Activated naive CD4-positive, alpha-beta T cell treated with anti-CD3 and anti-CD28 coated beads, Interleukin-2, amount 50 U/mL, for 24 hours (primary cell): ENCODE measurements around the gene HTD2.

Experiments used
- H3K27ac Mint-ChIP-seq: one replicate; pipeline ENCODE4 v1.8.0; 2021; ENCODE audit warnings: mild to moderate bottlenecking, mixed read lengths
- H3K27me3 Mint-ChIP-seq: one replicate; pipeline ENCODE4 v1.8.0; 2021; ENCODE audit warnings: mixed read lengths
- H3K36me3 Mint-ChIP-seq: one replicate; pipeline ENCODE4 v1.8.0; 2021; ENCODE audit warnings: mixed read lengths
- H3K4me1 Mint-ChIP-seq: one replicate; pipeline ENCODE4 v1.8.0; 2021; ENCODE audit warnings: mixed read lengths
- H3K4me3 Mint-ChIP-seq: one replicate; pipeline ENCODE4 v1.8.0; 2021; ENCODE audit warnings: mild to moderate bottlenecking, mixed read lengths
- H3K9me3 Mint-ChIP-seq: one replicate; pipeline ENCODE4 v1.8.0; 2021; ENCODE audit warnings: mixed read lengths

The HTD2 gene

GRCh38 chr3:58356054-58356453 is 49.7 kb downstream of the HTD2 start:
- Mint-ChIP-seq H3K4me3 (no peak overlapping the region), H3K9me3 (no peaks in the 10 kb centered on the region), H3K4me1 (peaks cover 29% of the 10 kb centered on the region), H3K27ac (no peak overlapping the region), H3K27me3 (no peaks in the 10 kb centered on the region), H3K36me3 (peaks cover 4% of the 10 kb centered on the region)

- Mint-ChIP-seq H3K4me1 (peaks cover 25% of the 10 kb centered on the region), H3K36me3 (peaks cover 4% of the 10 kb centered on the region), H3K4me3 (no peak overlapping the region), H3K9me3 (no peaks in the 10 kb centered on the region), H3K27me3 (no peaks in the 10 kb centered on the region), H3K27ac (no peak overlapping the region)
Observed at GRCh38 chr3:58357402-58357801, 51.1 kb downstream of the HTD2 start.

GRCh38 chr3:58358092-58358491 is 51.8 kb downstream of the HTD2 start:
- H3K27ac Mint-ChIP-seq = no peak overlapping the region
- H3K36me3 Mint-ChIP-seq = peaks cover 3% of the 10 kb centered on the region
- H3K27me3 Mint-ChIP-seq = no peaks in the 10 kb centered on the region
- peaks cover 22% of the 10 kb centered on the region for H3K4me1 Mint-ChIP-seq
- no peak overlapping the region for H3K4me3 Mint-ChIP-seq
- no peaks in the 10 kb centered on the region for H3K9me3 Mint-ChIP-seq

GRCh38 chr3:58358808-58359207 is 52.5 kb downstream of the HTD2 start:
- H3K27ac Mint-ChIP-seq = no peak overlapping the region
- H3K36me3 Mint-ChIP-seq = peaks cover 3% of the 10 kb centered on the region
- H3K4me1 Mint-ChIP-seq = peaks cover 22% of the 10 kb centered on the region
- no peaks in the 10 kb centered on the region for H3K27me3 Mint-ChIP-seq
- H3K9me3 Mint-ChIP-seq = no peaks in the 10 kb centered on the region
- H3K4me3 Mint-ChIP-seq = no peak overlapping the region

GRCh38 chr3:58359621-58360020 is 53.3 kb downstream of the HTD2 start:
- Mint-ChIP-seq H3K4me1 (peaks cover 23% of the 10 kb centered on the region), H3K4me3 (no peak overlapping the region), H3K9me3 (no peaks in the 10 kb centered on the region), H3K27ac (no peak overlapping the region), H3K36me3 (peaks cover 5% of the 10 kb centered on the region), H3K27me3 (no peaks in the 10 kb centered on the region)

- H3K27me3 Mint-ChIP-seq = no peaks in the 10 kb centered on the region
- no peak overlapping the region for H3K27ac Mint-ChIP-seq
- no peak overlapping the region for H3K4me3 Mint-ChIP-seq
- peaks cover 13% of the 10 kb centered on the region for H3K36me3 Mint-ChIP-seq
- H3K9me3 Mint-ChIP-seq = no peaks in the 10 kb centered on the region
- peaks cover 43% of the 10 kb centered on the region for H3K4me1 Mint-ChIP-seq
Observed at GRCh38 chr3:58361866-58362265, 55.5 kb downstream of the HTD2 start.

GRCh38 chr3:58366699-58367098 is 60.4 kb downstream of the HTD2 start:
- Mint-ChIP-seq H3K27me3 (no peaks in the 10 kb centered on the region), H3K9me3 (no peaks in the 10 kb centered on the region), H3K4me3 (no peak overlapping the region), H3K36me3 (peaks cover 13% of the 10 kb centered on the region), H3K27ac (no peak overlapping the region), H3K4me1 (peaks cover 33% of the 10 kb centered on the region)

GRCh38 chr3:58369038-58369437 is 62.7 kb downstream of the HTD2 start:
- no peaks in the 10 kb centered on the region for H3K9me3 Mint-ChIP-seq

More at GRCh38 chr3:58369038-58369437, 62.7 kb downstream of the HTD2 start:
- H3K36me3 Mint-ChIP-seq = peaks cover 16% of the 10 kb centered on the region
- H3K27me3 Mint-ChIP-seq = no peaks in the 10 kb centered on the region
- H3K4me3 Mint-ChIP-seq = no peak overlapping the region
- H3K4me1 Mint-ChIP-seq = peaks cover 25% of the 10 kb centered on the region
- no peak overlapping the region for H3K27ac Mint-ChIP-seq
